GM12878 (cell line): ENCODE measurements around the gene ISM1.

Experiments
- BACH1 ChIP-seq: fragments of 450-650 bp; IDR thresholded peaks from 2 replicates; pipeline ENCODE4 v1.6.1; 2017; ENCODE audit warnings: mild to moderate bottlenecking, borderline replicate concordance
- CHD1 ChIP-seq: IDR thresholded peaks from 2 replicates; pipeline ENCODE4 v1.6.1; 2012; ENCODE audit warnings: low read depth, low read length, improper control_type of control experiment
- EZH2 ChIP-seq: IDR thresholded peaks from 2 replicates; pipeline ENCODE4 v1.6.1; 2012; ENCODE audit warnings: low read depth, mild to moderate bottlenecking, control low read depth, inconsistent platforms, low read length, borderline replicate concordance; ENCODE audit not compliant: control insufficient read depth
- ZNF274 ChIP-seq: IDR thresholded peaks from one replicate; pipeline ENCODE4 v1.8.0; 2011; ENCODE audit not compliant: insufficient read length, insufficient read depth
- TF ChIP-seq, protein P1 (sequence below): IDR thresholded peaks from 2 replicates; pipeline ENCODE4 v1.6.1; 2011; ENCODE audit warnings: low read depth, mild to moderate bottlenecking, low read length, moderate library complexity, borderline replicate concordance; ENCODE audit errors: extremely low read depth
- TF ChIP-seq, protein P2 (sequence below): IDR thresholded peaks from 2 replicates; pipeline ENCODE4 v1.6.1; 2011; ENCODE audit warnings: low read depth, low read length, improper control_type of control experiment, borderline replicate concordance

DNA sequence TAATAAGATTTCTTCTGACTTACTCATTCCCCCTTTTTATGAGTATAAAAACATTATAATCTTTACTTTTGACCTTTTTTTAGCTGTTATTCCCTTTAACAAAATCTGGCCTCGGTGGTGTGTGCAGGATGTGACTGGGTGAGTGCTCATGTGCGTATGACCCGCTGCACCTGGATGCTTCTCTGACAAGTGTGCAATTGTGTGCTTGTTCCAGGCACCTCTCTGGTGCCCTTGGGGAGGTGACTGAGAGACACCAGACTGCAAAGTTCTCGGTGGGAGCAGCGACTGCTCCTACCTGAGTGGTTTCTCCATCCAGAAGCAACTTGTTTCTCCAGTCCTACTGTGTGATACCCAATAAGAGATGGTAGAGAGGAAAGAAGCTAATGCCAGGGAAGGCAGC, 65.0 kb downstream of the ISM1 start:
- no peak for TF ChIP-seq EZH2
- TF ChIP-seq CHD1: no peak
- TF ChIP-seq ZNF274: no peak
- TF ChIP-seq, protein P1, sequence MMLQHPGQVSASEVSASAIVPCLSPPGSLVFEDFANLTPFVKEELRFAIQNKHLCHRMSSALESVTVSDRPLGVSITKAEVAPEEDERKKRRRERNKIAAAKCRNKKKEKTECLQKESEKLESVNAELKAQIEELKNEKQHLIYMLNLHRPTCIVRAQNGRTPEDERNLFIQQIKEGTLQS: no peak
- no peak for TF ChIP-seq BACH1
- TF ChIP-seq, protein P2, sequence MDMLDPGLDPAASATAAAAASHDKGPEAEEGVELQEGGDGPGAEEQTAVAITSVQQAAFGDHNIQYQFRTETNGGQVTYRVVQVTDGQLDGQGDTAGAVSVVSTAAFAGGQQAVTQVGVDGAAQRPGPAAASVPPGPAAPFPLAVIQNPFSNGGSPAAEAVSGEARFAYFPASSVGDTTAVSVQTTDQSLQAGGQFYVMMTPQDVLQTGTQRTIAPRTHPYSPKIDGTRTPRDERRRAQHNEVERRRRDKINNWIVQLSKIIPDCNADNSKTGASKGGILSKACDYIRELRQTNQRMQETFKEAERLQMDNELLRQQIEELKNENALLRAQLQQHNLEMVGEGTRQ: no peak
